Gastrocnemius medialis (tissue), 4 donors: ENCODE results near the gene TOP3A.

Source experiments
- CTCF ChIP-seq, 5 experiments: fragments of 450-650 bp in 3 of 5; fragments of 200-600 bp in 2 of 5; sonication (generic) in 2 of 5; IDR thresholded peaks in 4 of 5; conservative IDR thresholded peaks in 1 of 5; 1 replicate in 4 of 5; 2 replicates in 1 of 5; pipeline ENCODE4 v1.5.1; 2016 to 2019; ENCODE audit warnings: antibody characterized with exemption in 5 of 5, mild to moderate bottlenecking in 3 of 5, moderate library complexity in 3 of 5
- POLR2A ChIP-seq, 2 donors: fragments of 450-650 bp; IDR thresholded peaks; one replicate each; pipeline ENCODE4 v1.6.1; 2017; ENCODE audit warnings: antibody characterized with exemption in 2 of 2, mild to moderate bottlenecking in 2 of 2, moderate library complexity in 2 of 2

- TF ChIP-seq CTCF (IDR thresholded peaks at IDR 0.05 in 4 of 5, conservative IDR thresholded peaks at IDR 0.05 in 1 of 5) = no peak
- TF ChIP-seq POLR2A (IDR thresholded peaks at IDR 0.05) = no peak
These were observed 6.5 kb upstream of the TOP3A start for GRCh38 chr17:18321309-18321708.
